Duodenal mucosa (tissue), 2 donors: Measurements from ENCODE around the gene SCUBE2.
"Not testable (repeated sequence)": the region's sequence is repeated elsewhere in the genome, so short reads cannot be mapped to it uniquely, and the experiment has no call there.

Experiments
- H3K27ac ChIP-seq: one replicate; pipeline ENCODE4 v1.7.0; 2013; ENCODE audit warnings: low read depth, low read length
- H3K27me3 ChIP-seq, 2 donors: one replicate each; pipeline ENCODE4 v1.7.0; 2013; ENCODE audit warnings: low read length in 2 of 2, control low read depth in 1 of 2; ENCODE audit not compliant: insufficient read depth in 2 of 2, control insufficient read depth in 1 of 2
- H3K36me3 ChIP-seq, 2 donors: one replicate each; pipeline ENCODE4 v1.7.0; 2013; ENCODE audit warnings: low read length in 2 of 2, control low read depth in 1 of 2; ENCODE audit not compliant: insufficient read depth in 2 of 2, control insufficient read depth in 1 of 2
- H3K4me1 ChIP-seq, 2 donors: one replicate each; pipeline ENCODE4 v1.7.0; 2013; ENCODE audit warnings: low read length in 2 of 2, control low read depth in 1 of 2; ENCODE audit not compliant: insufficient read depth in 2 of 2, control insufficient read depth in 1 of 2
- H3K4me3 ChIP-seq, 2 donors: one replicate each; pipeline ENCODE4 v1.7.0; 2013; ENCODE audit warnings: low read length in 2 of 2, low read depth in 1 of 2
- H3K9ac ChIP-seq, 2 donors: one replicate each; pipeline ENCODE4 v1.7.0; 2013; ENCODE audit warnings: low read length in 2 of 2, low read depth in 1 of 2
- H3K9me3 ChIP-seq, 2 donors: one replicate each; pipeline ENCODE4 v1.7.0; 2013; ENCODE audit warnings: low read length in 2 of 2, control low read depth in 1 of 2; ENCODE audit not compliant: control insufficient read depth in 1 of 2

Gene SCUBE2

GRCh38 chr11:8997451-8997850 is 93.9 kb downstream of the SCUBE2 start:
- Histone ChIP-seq H3K27me3 (peaks cover 6 to 23% of the 10 kb centered on the region in 2 donors), H3K27ac (no peak overlapping the region), H3K4me3 (no peak overlapping the region), H3K9ac (no peak overlapping the region), H3K4me1 (no peaks in the 10 kb centered on the region), H3K9me3 (no peaks in the 10 kb centered on the region), H3K36me3 (no peaks in the 10 kb centered on the region)

GRCh38 chr11:8989453-8989852 is 101.9 kb downstream of the SCUBE2 start:
- Histone ChIP-seq H3K27ac (no peak overlapping the region), H3K9me3 (no peaks in the 10 kb centered on the region), H3K9ac (no peak overlapping the region), H3K4me3 (no peak overlapping the region), H3K27me3 (peaks cover 0 to 1% of the 10 kb centered on the region in 2 donors), H3K4me1 (no peaks in the 10 kb centered on the region), H3K36me3 (no peaks in the 10 kb centered on the region)

GRCh38 chr11:8988329-8989234 is 102.8 kb downstream of the SCUBE2 start:
- H3K27ac ChIP-seq: no peak overlapping the region
- H3K36me3 ChIP-seq: no peaks in the 10 kb centered on the region
- H3K9me3 ChIP-seq: no peaks in the 10 kb centered on the region
- H3K4me1 ChIP-seq: no peaks in the 10 kb centered on the region
- H3K9ac ChIP-seq: no peak overlapping the region
- H3K27me3 ChIP-seq: no peaks in the 10 kb centered on the region
- no peak overlapping the region for H3K4me3 ChIP-seq

- Histone ChIP-seq H3K9me3 (no peaks in the 10 kb centered on the region), H3K27ac (no peak overlapping the region), H3K36me3 (no peaks in the 10 kb centered on the region), H3K9ac (no peak overlapping the region), H3K4me3 (no peak overlapping the region), H3K27me3 (no peaks in the 10 kb centered on the region), H3K4me1 (no peaks in the 10 kb centered on the region)
These were observed 104.0 kb downstream of the SCUBE2 start for GRCh38 chr11:8987446-8987845.

DNA sequence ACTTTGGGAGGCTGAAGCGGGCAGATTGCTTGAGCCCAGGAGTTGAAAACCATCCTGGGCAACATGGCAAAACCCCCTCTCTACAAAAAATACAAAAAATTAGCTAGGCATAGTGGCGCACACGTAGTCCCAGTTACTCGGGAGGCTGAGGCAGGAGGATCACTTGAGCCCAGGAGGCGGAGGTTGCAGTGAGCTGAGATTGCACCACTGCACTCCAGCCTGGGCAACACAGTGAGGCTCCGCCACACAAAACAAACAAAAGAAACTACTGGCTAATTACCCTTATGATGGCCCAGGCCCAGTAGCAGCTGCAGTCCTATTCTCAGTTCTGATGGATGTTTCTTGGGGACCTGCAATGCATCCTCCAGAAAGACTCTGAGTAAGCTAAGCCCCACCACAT is 104.6 kb downstream of the SCUBE2 start:
- not testable (repeated sequence) for H3K4me3 ChIP-seq

GRCh38 chr11:8985462-8985861 is 105.9 kb downstream of the SCUBE2 start:
- Histone ChIP-seq H3K27me3 (no peaks in the 10 kb centered on the region), H3K9ac (no peak overlapping the region), H3K9me3 (no peaks in the 10 kb centered on the region), H3K36me3 (no peaks in the 10 kb centered on the region), H3K4me3 (no peak overlapping the region), H3K27ac (no peak overlapping the region), H3K4me1 (no peaks in the 10 kb centered on the region)

More for the DNA sequence above, 104.6 kb downstream of the SCUBE2 start:
- not testable (repeated sequence) for H3K36me3 ChIP-seq, H3K27ac ChIP-seq, H3K4me1 ChIP-seq, H3K9me3 ChIP-seq, H3K27me3 ChIP-seq, H3K9ac ChIP-seq

DNA sequence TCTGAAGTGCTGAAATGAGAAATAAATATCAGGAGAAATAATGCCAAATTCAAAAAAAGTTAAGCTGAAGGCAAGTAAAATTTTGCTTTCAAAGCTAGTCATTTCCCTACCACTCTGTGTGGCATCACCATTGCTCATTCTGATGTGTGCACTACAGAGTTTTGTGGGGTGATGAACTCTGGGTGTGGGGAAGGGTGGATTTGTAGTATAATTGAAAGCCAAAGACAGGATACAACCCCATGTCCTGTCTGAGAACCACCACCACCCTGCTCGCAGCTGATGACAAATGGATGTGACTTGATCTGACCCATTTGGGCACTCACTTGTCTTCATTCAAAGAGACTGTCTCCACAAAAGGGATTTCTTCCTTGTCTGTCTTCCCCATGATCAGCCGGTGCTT is 107.8 kb downstream of the SCUBE2 start:
- Histone ChIP-seq H3K27ac (no peak overlapping the region), H3K4me1 (no peaks in the 10 kb centered on the region), H3K4me3 (no peak overlapping the region), H3K36me3 (no peaks in the 10 kb centered on the region), H3K9ac (no peak overlapping the region), H3K9me3 (no peaks in the 10 kb centered on the region), H3K27me3 (no peaks in the 10 kb centered on the region)

- H3K36me3 ChIP-seq: no peaks in the 10 kb centered on the region
- H3K27ac ChIP-seq: no peak overlapping the region
- no peak overlapping the region for H3K4me3 ChIP-seq
- no peaks in the 10 kb centered on the region for H3K27me3 ChIP-seq
- H3K4me1 ChIP-seq: no peaks in the 10 kb centered on the region
- no peak overlapping the region for H3K9ac ChIP-seq
- H3K9me3 ChIP-seq: no peaks in the 10 kb centered on the region
These were observed 110.9 kb downstream of the SCUBE2 start for GRCh38 chr11:8980485-8980884.

- not testable (repeated sequence) for H3K4me1 ChIP-seq, H3K27ac ChIP-seq, H3K36me3 ChIP-seq, H3K9me3 ChIP-seq, H3K4me3 ChIP-seq, H3K27me3 ChIP-seq, H3K9ac ChIP-seq
These were observed 112.0 kb downstream of the SCUBE2 start for GRCh38 chr11:8979365-8979764.

- Histone ChIP-seq H3K4me3 (no peak overlapping the region), H3K27me3 (no peaks in the 10 kb centered on the region), H3K27ac (no peak overlapping the region), H3K4me1 (no peaks in the 10 kb centered on the region), H3K9me3 (no peaks in the 10 kb centered on the region), H3K36me3 (no peaks in the 10 kb centered on the region), H3K9ac (no peak overlapping the region)
These were observed 118.3 kb downstream of the SCUBE2 start for GRCh38 chr11:8973121-8973520.
